Central memory CD4-positive, alpha-beta T cell (primary cell): ENCODE results near the gene PTDSS2.
A peak's percentile ranks its signal among the peaks of the same experiment; 100 is the strongest.
"Not testable (repeated sequence)": the region's sequence is repeated elsewhere in the genome, so short reads cannot be mapped to it uniquely, and the experiment has no call there.

Experiments used
- DNase-seq: peaks from one replicate; pipeline ENCODE4 v3.0.0; 2022

The PTDSS2 gene

GRCh38 chr11:414318-414857 lies 35.7 kb upstream of the PTDSS2 start:
- DNase-seq, result no peak

GRCh38 chr11:415640-416041 lies 34.4 kb upstream of the PTDSS2 start:
- DNase-seq, result no peak

- DNase-seq, result no peak
These were observed 33.9 kb upstream of the PTDSS2 start for GRCh38 chr11:416051-416756.

GRCh38 chr11:416757-417621 lies 33.1 kb upstream of the PTDSS2 start:
- peak; percentile 40 for DNase-seq

GRCh38 chr11:417652-418342 lies 32.3 kb upstream of the PTDSS2 start:
- DNase-seq, result no peak

GRCh38 chr11:418343-419247 lies 31.5 kb upstream of the PTDSS2 start:
- DNase-seq, result no peak

- DNase-seq, result no peak
These were observed 30.7 kb upstream of the PTDSS2 start for GRCh38 chr11:419248-420005.

GRCh38 chr11:420054-420910 lies 29.8 kb upstream of the PTDSS2 start:
- no peak for DNase-seq

- no peak for DNase-seq
These were observed 29.2 kb upstream of the PTDSS2 start for GRCh38 chr11:420911-421321.

- DNase-seq, result no peak
These were observed 27.8 kb upstream of the PTDSS2 start for GRCh38 chr11:422249-422656.

GRCh38 chr11:424232-424631 lies 25.8 kb upstream of the PTDSS2 start:
- no peak for DNase-seq

GRCh38 chr11:424766-425165 lies 25.3 kb upstream of the PTDSS2 start:
- not testable (repeated sequence) for DNase-seq

- no peak for DNase-seq
These were observed 24.8 kb upstream of the PTDSS2 start for GRCh38 chr11:425301-425700.

GRCh38 chr11:426851-427250 lies 23.2 kb upstream of the PTDSS2 start:
- DNase-seq, result no peak

GRCh38 chr11:428295-428694 lies 21.8 kb upstream of the PTDSS2 start:
- no peak for DNase-seq

- DNase-seq, result no peak
These were observed 20.7 kb upstream of the PTDSS2 start for GRCh38 chr11:429391-429790.

- DNase-seq, result no peak
These were observed 20.1 kb upstream of the PTDSS2 start for GRCh38 chr11:429931-430456.

- DNase-seq, result no peak
These were observed 18.2 kb upstream of the PTDSS2 start for GRCh38 chr11:431921-432320.

- no peak for DNase-seq
These were observed 17.5 kb upstream of the PTDSS2 start for GRCh38 chr11:432501-433100.

GRCh38 chr11:433111-433510 lies 17.0 kb upstream of the PTDSS2 start:
- no peak for DNase-seq
